Neural cell (in vitro differentiated cells): ENCODE results near the gene DPH1. TPM values are rescaled to one million over a fixed set of nuclear protein-coding genes. Genes with fewer than 3 reads are reported as not detected.

Experiments used
- H2AFZ ChIP-seq: fragments of 200-600, 300-800 bp; sonication (generic), shearing (Covaris generic); 2 replicates; pipeline ENCODE4 v1.6.0; 2014; ENCODE audit warnings: low read depth, mild to moderate bottlenecking, antibody characterized with exemption, low read length, moderate library complexity
- H3F3A ChIP-seq: fragments of 200-600 bp; shearing (Covaris generic); 2 replicates; pipeline ENCODE4 v1.6.1; 2016; ENCODE audit warnings: mild to moderate bottlenecking, moderate library complexity, mixed read lengths, antibody characterized with exemption, low read length; ENCODE audit not compliant: insufficient read depth, poor library complexity, severe bottlenecking
- H3K27ac ChIP-seq: fragments of 200-600, 300-800 bp; sonication (generic), shearing (Covaris generic); 2 replicates; pipeline ENCODE4 v1.5.1; 2014; ENCODE audit warnings: mild to moderate bottlenecking, low read length, moderate library complexity
- H3K27me3 ChIP-seq: fragments of 300-800, 200-600 bp; sonication (generic), shearing (Covaris generic); 2 replicates; pipeline ENCODE4 v1.6.0; 2014; ENCODE audit warnings: mild to moderate bottlenecking, low read depth, low read length, moderate library complexity; ENCODE audit not compliant: insufficient read depth
- H3K36me3 ChIP-seq: fragments of 300-800, 200-600 bp; sonication (generic), shearing (Covaris generic); 2 replicates; pipeline ENCODE4 v1.5.1; 2014; ENCODE audit warnings: mild to moderate bottlenecking, antibody characterized with exemption, low read length, moderate library complexity; ENCODE audit not compliant: insufficient read depth
- H3K4me2 ChIP-seq: fragments of 300-800, 200-600 bp; sonication (generic), shearing (Covaris generic); 2 replicates; pipeline ENCODE4 v1.6.0; 2014; ENCODE audit warnings: mild to moderate bottlenecking, low read length
- H3K4me3 ChIP-seq: fragments of 300-800, 200-600 bp; sonication (generic), shearing (Covaris generic); 2 replicates; pipeline ENCODE4 v1.5.1; 2014; ENCODE audit warnings: mild to moderate bottlenecking, low read length, moderate library complexity
- H3K79me2 ChIP-seq: fragments of 200-600 bp; shearing (Covaris generic); replicated peaks from 2 replicates; pipeline ENCODE4 v1.6.0; 2014; ENCODE audit warnings: mild to moderate bottlenecking, low read length, moderate library complexity; ENCODE audit not compliant: insufficient read depth
- H3K9ac ChIP-seq: fragments of 300-800, 200-600 bp; sonication (generic), shearing (Covaris generic); 2 replicates; pipeline ENCODE4 v1.6.1; 2016; ENCODE audit warnings: mild to moderate bottlenecking, low read length, mixed read lengths
- H3K9me2 ChIP-seq: fragments of 200-600 bp; shearing (Covaris generic); 2 replicates; pipeline ENCODE4 v1.6.1; 2016; ENCODE audit warnings: mild to moderate bottlenecking, low read length, mixed read lengths; ENCODE audit not compliant: insufficient read depth
- H3K9me3 ChIP-seq: fragments of 200-600, 300-800 bp; sonication (generic), shearing (Covaris generic); 2 replicates; pipeline ENCODE4 v1.6.1; 2016; ENCODE audit warnings: mild to moderate bottlenecking, mixed run types, low read length, moderate library complexity, mixed read lengths
- H4K20me1 ChIP-seq: fragments of 200-600 bp; shearing (Covaris generic); 2 replicates; pipeline ENCODE4 v1.6.1; 2016; ENCODE audit warnings: mild to moderate bottlenecking, mixed run types; ENCODE audit not compliant: insufficient read depth
- EP300 ChIP-seq: fragments of 450-650 bp; conservative IDR thresholded peaks from 2 replicates; pipeline ENCODE4 v1.6.1; 2014; ENCODE audit warnings: antibody characterized with exemption, mild to moderate bottlenecking, moderate library complexity; ENCODE audit not compliant: poor library complexity, severe bottlenecking
- EZH2 ChIP-seq: fragments of 200-600, 300-800 bp; shearing (Covaris generic), sonication (generic); IDR thresholded peaks from 2 replicates; pipeline ENCODE4 v1.6.1; 2014; ENCODE audit warnings: antibody characterized with exemption, low read length, borderline replicate concordance, mild to moderate bottlenecking; ENCODE audit not compliant: insufficient read depth, poor library complexity, severe bottlenecking
- MXI1 ChIP-seq: fragments of 450-650 bp; conservative IDR thresholded peaks from 2 replicates; pipeline ENCODE4 v1.6.1; 2014; ENCODE audit warnings: antibody characterized with exemption, mild to moderate bottlenecking; ENCODE audit not compliant: poor library complexity, severe bottlenecking
- POLR2AphosphoS5 ChIP-seq: IDR thresholded peaks from 2 replicates; pipeline ENCODE4 v1.6.1; 2012
- RAD21 ChIP-seq: fragments of 450-650 bp; conservative IDR thresholded peaks from 2 replicates; pipeline ENCODE4 v1.6.1; 2014; ENCODE audit warnings: antibody characterized with exemption, mild to moderate bottlenecking, moderate library complexity
- REST ChIP-seq: IDR thresholded peaks from 2 replicates; pipeline ENCODE4 v1.6.1; 2012; ENCODE audit warnings: borderline replicate concordance
- SMC3 ChIP-seq: fragments of 450-650 bp; conservative IDR thresholded peaks from 2 replicates; pipeline ENCODE4 v1.6.1; 2014; ENCODE audit warnings: antibody characterized with exemption, mild to moderate bottlenecking, moderate library complexity; ENCODE audit not compliant: poor library complexity
- TAF1 ChIP-seq: IDR thresholded peaks from 2 replicates; pipeline ENCODE4 v1.6.1; 2012; ENCODE audit warnings: low read depth
- polyA plus RNA-seq: library from polyadenylated mRNA; depleted of rRNA; stranded (reverse); fragments of >200 nt; gene quantifications from 2 replicates; pipeline ENCODE4 v1.2.3, GENCODE V29; 2014

The DPH1 gene
- polyA plus RNA-seq, 1 donor from 2014 or later, result 44.8 TPM

- TF ChIP-seq TAF1 (no peak), EP300 (no peak), RAD21 (no peak), REST (no peak), SMC3 (no peak)
- no peak overlapping the region for H3K4me3 ChIP-seq
- no peaks in the 10 kb centered on the region for H3K36me3 ChIP-seq
- H3K9me2 ChIP-seq, result no peaks in the 10 kb centered on the region
- no peaks in the 10 kb centered on the region for H3K79me2 ChIP-seq
- no peak overlapping the region for H3K9ac ChIP-seq
- H3K27ac ChIP-seq, result no peak overlapping the region
- H4K20me1 ChIP-seq, result no peaks in the 10 kb centered on the region
- peaks cover 10% of the 10 kb centered on the region for H3K27me3 ChIP-seq
- H3F3A ChIP-seq, result no peaks in the 10 kb centered on the region
- H3K9me3 ChIP-seq, result no peaks in the 10 kb centered on the region
- no peak overlapping the region for H3K4me2 ChIP-seq
- no peak overlapping the region for H2AFZ ChIP-seq
Observed at GRCh38 chr17:2064980-2065785, 35.2 kb downstream of the DPH1 start.

GRCh38 chr17:2065949-2066400 is 36.0 kb downstream of the DPH1 start:
- Histone ChIP-seq H2AFZ (no peak overlapping the region), H4K20me1 (no peaks in the 10 kb centered on the region), H3K9me3 (no peaks in the 10 kb centered on the region), H3K9me2 (no peaks in the 10 kb centered on the region), H3K79me2 (no peaks in the 10 kb centered on the region), H3K4me3 (no peak overlapping the region), H3K27me3 (peaks cover 2% of the 10 kb centered on the region), H3K4me2 (no peak overlapping the region), H3K36me3 (no peaks in the 10 kb centered on the region), H3K27ac (no peak overlapping the region), H3K9ac (no peak overlapping the region), H3F3A (no peaks in the 10 kb centered on the region)
- TF ChIP-seq TAF1 (no peak), RAD21 (no peak), POLR2AphosphoS5 (no peak), REST (no peak), EP300 (no peak), EZH2 (no peak), MXI1 (no peak)
